ENCODE data around the gene NFIC.

DNA sequence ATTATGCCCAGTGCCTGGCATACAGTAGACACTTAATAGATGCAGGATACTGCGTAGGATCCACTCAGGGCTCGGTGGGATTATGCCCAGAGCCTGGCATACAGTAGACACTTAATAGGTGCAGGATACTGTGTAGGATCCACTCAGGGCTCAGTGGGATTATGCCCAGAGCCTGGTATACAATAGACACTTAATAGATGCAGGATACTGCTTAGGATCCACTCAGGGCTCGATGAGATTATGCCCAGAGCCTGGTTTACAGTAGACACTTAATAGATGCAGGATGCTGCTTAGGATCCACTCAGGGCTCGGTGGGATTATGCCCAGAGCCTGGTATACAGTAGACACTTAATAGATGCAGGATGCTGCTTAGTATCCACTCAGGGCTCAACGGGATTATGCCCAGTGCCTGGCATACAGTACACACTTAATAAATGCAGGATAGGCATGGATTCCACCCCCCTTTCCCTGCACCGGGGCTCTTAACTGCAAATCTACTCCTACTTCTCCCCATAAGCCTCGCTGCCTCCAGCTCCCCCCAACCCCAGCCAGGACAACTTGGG, 89.1 kb downstream of the NFIC start:
- TF ChIP-seq EZH2 (IDR thresholded peaks at IDR 0.05) = no peak
- no peak for TF ChIP-seq POLR2AphosphoS5 (IDR thresholded peaks at IDR 0.05; ENCODE audit: borderline replicate concordance, low read depth, low read length)
- no peak for TF ChIP-seq FOXP2 (optimal IDR thresholded peaks at IDR 0.05; ENCODE audit: control extremely low read depth, extremely low read length, insufficient read depth)

All from SK-N-MC (cell line).